Testis (tissue), 3 donors: Measurements from ENCODE around the gene WDR82. TPM values are rescaled to one million over a fixed set of nuclear protein-coding genes. Genes with fewer than 3 reads are reported as not detected.
A peak's percentile ranks its signal among the peaks of the same experiment; 100 is the strongest.

Source experiments
- DNase-seq: peaks from one replicate; pipeline ENCODE4 v3.0.0-alpha.2; 2019
- H3K27ac ChIP-seq, 2 donors: fragments of 200-600 bp; sonication (generic); one replicate each; pipeline ENCODE4 v1.5.1; 2019
- H3K27me3 ChIP-seq: fragments of 200-600 bp; sonication (generic); one replicate; pipeline ENCODE4 v1.5.1; 2019
- H3K36me3 ChIP-seq: fragments of 200-600 bp; sonication (generic); one replicate; pipeline ENCODE4 v1.5.1; 2017; ENCODE audit warnings: low read depth; ENCODE audit errors: missing control alignments
- H3K4me1 ChIP-seq: fragments of 200-600 bp; sonication (generic); one replicate; pipeline ENCODE4 v1.5.1; 2019
- H3K4me3 ChIP-seq, 2 donors: fragments of 200-600 bp; sonication (generic); one replicate each; pipeline ENCODE4 v1.5.1; 2017 to 2019
- H3K9me3 ChIP-seq: fragments of 200-600 bp; sonication (generic); one replicate; pipeline ENCODE4 v1.5.1; 2017
- CTCF ChIP-seq, 3 experiments: fragments of 450-650 bp in 2 of 3; fragments of 200-600 bp in 1 of 3; sonication (generic) in 1 of 3; IDR thresholded peaks; one replicate each; pipeline ENCODE4 v1.5.1; 2016 to 2019; ENCODE audit warnings: antibody characterized with exemption in 3 of 3, mild to moderate bottlenecking in 2 of 3, moderate library complexity in 1 of 3
- POLR2A ChIP-seq: fragments of 450-650 bp; IDR thresholded peaks from one replicate; pipeline ENCODE4 v1.6.1; 2017; ENCODE audit warnings: antibody characterized with exemption, mild to moderate bottlenecking, moderate library complexity
- WGBS, 2 donors: methylation state at CpG; one replicate each; pipeline ENCODE4 v1.1.5; 2018; 5-methylcytosine and 5-hydroxymethylcytosine counted together
- intact Hi-C: fragments of 100-400 bp; cut with DNase I; formaldehyde crosslinking; loops from one replicate; pipeline ENCODE4 v1.15.1; 2023; ENCODE audit warnings: low total_unique reads
- polyA plus RNA-seq: library from polyadenylated mRNA; stranded (reverse); fragments of 350-450 nt; fragmentation: Illumina TruSeq; extraction: RNeasy Lipid Tissue Mini Kit (QIAGEN cat#74804); gene quantifications from one replicate; pipeline ENCODE4 v1.2.3, GENCODE V29; 2014; ENCODE audit warnings: low read depth, low replicate concordance; ENCODE audit not compliant: insufficient read depth
- total RNA-seq, 2 donors: library from RNA; depleted of rRNA; stranded (reverse); fragments of >200 nt; gene quantifications; one replicate each; pipeline ENCODE4 v1.2.3, GENCODE V29; 2016

Gene WDR82
- total and polyA plus RNA-seq, 3 donors from 2014 or later = 76.1 to 85.7 (median 80.9) TPM

GRCh38 chr3:52245322-52246263 is 32.9 kb downstream of the WDR82 start, which contains the start of gene PPM1M:
PPM1M (plus strand) TSS chr3:52245759; CDS start chr3:52245825, 66 bp downstream.
- Histone ChIP-seq H3K27ac (peak within 1 kb of the TSS; percentile 53 to 79), H3K9me3 (no peaks in the 10 kb centered on the region), H3K4me1 (peaks cover 11% of the 10 kb centered on the region), H3K27me3 (no peaks in the 10 kb centered on the region), H3K36me3 (no peaks in the 10 kb centered on the region), H3K4me3 (peak within 1 kb of the TSS; percentile 60 to 66)
- TF ChIP-seq CTCF (IDR thresholded peaks at IDR 0.05) (no peak), POLR2A (no peak)
- intact Hi-C loops = no loop called here
- 1 to 3% methylated on average over 25 to 78 of the region's 98 CpGs for WGBS, 2 donors
- no peak for DNase-seq

GRCh38 chr3:52243791-52244628 is 34.4 kb downstream of the WDR82 start:
- intact Hi-C loops = no loop called here
- WGBS, 2 donors = 67 to 84% methylated on average over 7 to 9 of the region's 9 CpGs
- DNase-seq = no peak
- TF ChIP-seq POLR2A (no peak), CTCF (IDR thresholded peaks at IDR 0.05) (no peak)
- Histone ChIP-seq H3K9me3 (no peaks in the 10 kb centered on the region), H3K27ac (no peak overlapping the region), H3K4me3 (no peak overlapping the region), H3K36me3 (no peaks in the 10 kb centered on the region), H3K4me1 (peaks cover 21% of the 10 kb centered on the region), H3K27me3 (no peaks in the 10 kb centered on the region)

- Histone ChIP-seq H3K27me3 (no peaks in the 10 kb centered on the region), H3K4me3 (no peak overlapping the region), H3K9me3 (no peaks in the 10 kb centered on the region), H3K36me3 (no peaks in the 10 kb centered on the region), H3K4me1 (peaks cover 35% of the 10 kb centered on the region), H3K27ac (no peak overlapping the region)
- TF ChIP-seq CTCF (IDR thresholded peaks at IDR 0.05) (no peak), POLR2A (no peak)
- DNase-seq = no peak
- intact Hi-C loops = no loop called here
- 83 to 85% methylated on average over 1 of the region's 1 CpG for WGBS, 2 donors
These were observed 36.4 kb downstream of the WDR82 start for GRCh38 chr3:52242039-52242438.

- Histone ChIP-seq H3K27ac (no peak overlapping the region), H3K4me3 (no peak overlapping the region), H3K36me3 (no peaks in the 10 kb centered on the region), H3K27me3 (no peaks in the 10 kb centered on the region), H3K9me3 (no peaks in the 10 kb centered on the region), H3K4me1 (peaks cover 38% of the 10 kb centered on the region)
- DNase-seq = no peak
- TF ChIP-seq POLR2A (no peak), CTCF (IDR thresholded peaks at IDR 0.05) (no peak)
- WGBS, 2 donors = 83 to 85% methylated on average over 4 of the region's 4 CpGs
- intact Hi-C loops = no loop called here
These were observed 37.5 kb downstream of the WDR82 start for GRCh38 chr3:52240886-52241370.
